ENCODE measurements around the gene MEGF10.

Gene MEGF10

GRCh38 chr5:127435821-127436220 lies 145.2 kb downstream of the MEGF10 start:
- H3K4me3 ChIP-seq (ENCODE audit: low read depth, low read length), result no peak overlapping the region

GRCh38 chr5:127439644-127440043 lies 149.0 kb downstream of the MEGF10 start:
- Histone ChIP-seq H3K27me3 (ENCODE audit: control insufficient read depth, insufficient read depth, low read length) (no peaks in the 10 kb centered on the region), H3K27ac (ENCODE audit: low read depth, low read length) (no peak overlapping the region), H3K9me3 (ENCODE audit: control insufficient read depth, insufficient read depth, low read depth, low read length) (no peaks in the 10 kb centered on the region)

More at GRCh38 chr5:127435821-127436220, 145.2 kb downstream of the MEGF10 start:
- Histone ChIP-seq H3K9me3 (ENCODE audit: control insufficient read depth, insufficient read depth, low read depth, low read length) (no peaks in the 10 kb centered on the region), H3K27me3 (ENCODE audit: control insufficient read depth, insufficient read depth, low read length) (no peaks in the 10 kb centered on the region), H3K4me1 (ENCODE audit: control insufficient read depth, insufficient read depth, low read length) (no peaks in the 10 kb centered on the region; the same call in 1 of the 2 replicates), H3K27ac (ENCODE audit: low read depth, low read length) (no peak overlapping the region), H3K36me3 (ENCODE audit: control insufficient read depth, insufficient read depth, low read length) (no peaks in the 10 kb centered on the region), H3K9ac (ENCODE audit: low read length) (no peak overlapping the region)

GRCh38 chr5:127440831-127441230 lies 150.2 kb downstream of the MEGF10 start:
- Histone ChIP-seq H3K27ac (ENCODE audit: low read depth, low read length) (no peak overlapping the region), H3K9ac (ENCODE audit: low read length) (no peak overlapping the region), H3K4me3 (ENCODE audit: low read depth, low read length) (no peak overlapping the region), H3K4me1 (ENCODE audit: control insufficient read depth, insufficient read depth, low read length) (no peaks in the 10 kb centered on the region; the same call in 1 of the 2 replicates), H3K36me3 (ENCODE audit: control insufficient read depth, insufficient read depth, low read length) (no peaks in the 10 kb centered on the region), H3K9me3 (ENCODE audit: control insufficient read depth, insufficient read depth, low read depth, low read length) (no peaks in the 10 kb centered on the region), H3K27me3 (ENCODE audit: control insufficient read depth, insufficient read depth, low read length) (no peaks in the 10 kb centered on the region)

More at GRCh38 chr5:127439644-127440043, 149.0 kb downstream of the MEGF10 start:
- no peaks in the 10 kb centered on the region for H3K36me3 ChIP-seq (ENCODE audit: control insufficient read depth, insufficient read depth, low read length)
- H3K9ac ChIP-seq (ENCODE audit: low read length), result no peak overlapping the region
- no peaks in the 10 kb centered on the region; the same call in 1 of the 2 replicates for H3K4me1 ChIP-seq (ENCODE audit: control insufficient read depth, insufficient read depth, low read length)
- H3K4me3 ChIP-seq (ENCODE audit: low read depth, low read length), result no peak overlapping the region

GRCh38 chr5:127441799-127442484 lies 151.3 kb downstream of the MEGF10 start:
- no peaks in the 10 kb centered on the region for H3K36me3 ChIP-seq (ENCODE audit: control insufficient read depth, insufficient read depth, low read length)
- H3K27ac ChIP-seq (ENCODE audit: low read depth, low read length), result no peak overlapping the region
- H3K9me3 ChIP-seq (ENCODE audit: control insufficient read depth, insufficient read depth, low read depth, low read length), result no peaks in the 10 kb centered on the region
- no peak overlapping the region for H3K4me3 ChIP-seq (ENCODE audit: low read depth, low read length)
- no peaks in the 10 kb centered on the region; the same call in 1 of the 2 replicates for H3K4me1 ChIP-seq (ENCODE audit: control insufficient read depth, insufficient read depth, low read length)
- H3K27me3 ChIP-seq (ENCODE audit: control insufficient read depth, insufficient read depth, low read length), result no peaks in the 10 kb centered on the region
- no peak overlapping the region for H3K9ac ChIP-seq (ENCODE audit: low read length)

- no peaks in the 10 kb centered on the region; the same call in 1 of the 2 replicates for H3K4me1 ChIP-seq (ENCODE audit: control insufficient read depth, insufficient read depth, low read length)
- H3K27ac ChIP-seq (ENCODE audit: low read depth, low read length), result no peak overlapping the region
- peaks cover 7% of the 10 kb centered on the region; the same call in 1 of the 2 replicates for H3K36me3 ChIP-seq (ENCODE audit: control insufficient read depth, insufficient read depth, low read length)
- no peaks in the 10 kb centered on the region for H3K9me3 ChIP-seq (ENCODE audit: control insufficient read depth, insufficient read depth, low read depth, low read length)
- H3K27me3 ChIP-seq (ENCODE audit: control insufficient read depth, insufficient read depth, low read length), result no peaks in the 10 kb centered on the region
- H3K4me3 ChIP-seq (ENCODE audit: low read depth, low read length), result no peak overlapping the region
- no peak overlapping the region for H3K9ac ChIP-seq (ENCODE audit: low read length)
Measured at GRCh38 chr5:127444171-127444570, 153.6 kb downstream of the MEGF10 start.

- H3K4me1 ChIP-seq (ENCODE audit: control insufficient read depth, insufficient read depth, low read length), result no peaks in the 10 kb centered on the region; the same call in 1 of the 2 replicates
- no peak overlapping the region for H3K9ac ChIP-seq (ENCODE audit: low read length)
- peaks cover 11% of the 10 kb centered on the region; the same call in 1 of the 2 replicates for H3K36me3 ChIP-seq (ENCODE audit: control insufficient read depth, insufficient read depth, low read length)
- no peak overlapping the region for H3K27ac ChIP-seq (ENCODE audit: low read depth, low read length)
- H3K27me3 ChIP-seq (ENCODE audit: control insufficient read depth, insufficient read depth, low read length), result no peaks in the 10 kb centered on the region
- no peak overlapping the region for H3K4me3 ChIP-seq (ENCODE audit: low read depth, low read length)
- H3K9me3 ChIP-seq (ENCODE audit: control insufficient read depth, insufficient read depth, low read depth, low read length), result no peaks in the 10 kb centered on the region
Measured at GRCh38 chr5:127445328-127445727, 154.7 kb downstream of the MEGF10 start.

- no peak overlapping the region for H3K9ac ChIP-seq (ENCODE audit: low read length)
- no peak overlapping the region for H3K27ac ChIP-seq (ENCODE audit: low read depth, low read length)
- H3K27me3 ChIP-seq (ENCODE audit: control insufficient read depth, insufficient read depth, low read length), result no peaks in the 10 kb centered on the region
- H3K36me3 ChIP-seq (ENCODE audit: control insufficient read depth, insufficient read depth, low read length), result peaks cover 11% of the 10 kb centered on the region; the same call in 1 of the 2 replicates
- H3K4me3 ChIP-seq (ENCODE audit: low read depth, low read length), result no peak overlapping the region
- no peaks in the 10 kb centered on the region for H3K4me1 ChIP-seq (ENCODE audit: control insufficient read depth, insufficient read depth, low read length)
- H3K9me3 ChIP-seq (ENCODE audit: control insufficient read depth, insufficient read depth, low read depth, low read length), result no peaks in the 10 kb centered on the region
Measured at GRCh38 chr5:127446626-127447025, 156.0 kb downstream of the MEGF10 start.

- Histone ChIP-seq H3K27me3 (ENCODE audit: control insufficient read depth, insufficient read depth, low read length) (no peaks in the 10 kb centered on the region), H3K4me3 (ENCODE audit: low read depth, low read length) (no peak overlapping the region), H3K9me3 (ENCODE audit: control insufficient read depth, insufficient read depth, low read depth, low read length) (no peaks in the 10 kb centered on the region), H3K27ac (ENCODE audit: low read depth, low read length) (no peak overlapping the region), H3K36me3 (ENCODE audit: control insufficient read depth, insufficient read depth, low read length) (peaks cover 11% of the 10 kb centered on the region; the same call in 1 of the 2 replicates), H3K9ac (ENCODE audit: low read length) (no peak overlapping the region), H3K4me1 (ENCODE audit: control insufficient read depth, insufficient read depth, low read length) (no peaks in the 10 kb centered on the region)
Measured at GRCh38 chr5:127447827-127448226, 157.2 kb downstream of the MEGF10 start.

- no peak overlapping the region for H3K4me3 ChIP-seq (ENCODE audit: low read depth, low read length)
- peaks cover 11% of the 10 kb centered on the region; the same call in 1 of the 2 replicates for H3K36me3 ChIP-seq (ENCODE audit: control insufficient read depth, insufficient read depth, low read length)
- no peaks in the 10 kb centered on the region for H3K9me3 ChIP-seq (ENCODE audit: control insufficient read depth, insufficient read depth, low read depth, low read length)
- H3K27me3 ChIP-seq (ENCODE audit: control insufficient read depth, insufficient read depth, low read length), result no peaks in the 10 kb centered on the region
- H3K9ac ChIP-seq (ENCODE audit: low read length), result no peak overlapping the region
- H3K27ac ChIP-seq (ENCODE audit: low read depth, low read length), result no peak overlapping the region
- H3K4me1 ChIP-seq (ENCODE audit: control insufficient read depth, insufficient read depth, low read length), result no peaks in the 10 kb centered on the region
Measured at GRCh38 chr5:127450046-127450445, 159.4 kb downstream of the MEGF10 start.

GRCh38 chr5:127451096-127451495 lies 160.5 kb downstream of the MEGF10 start:
- Histone ChIP-seq H3K4me1 (ENCODE audit: control insufficient read depth, insufficient read depth, low read length) (no peaks in the 10 kb centered on the region), H3K4me3 (ENCODE audit: low read depth, low read length) (no peak overlapping the region), H3K36me3 (ENCODE audit: control insufficient read depth, insufficient read depth, low read length) (peaks cover 11% of the 10 kb centered on the region; the same call in 1 of the 2 replicates), H3K27ac (ENCODE audit: low read depth, low read length) (no peak overlapping the region), H3K27me3 (ENCODE audit: control insufficient read depth, insufficient read depth, low read length) (no peaks in the 10 kb centered on the region), H3K9me3 (ENCODE audit: control insufficient read depth, insufficient read depth, low read depth, low read length) (no peaks in the 10 kb centered on the region), H3K9ac (ENCODE audit: low read length) (no peak overlapping the region)

- H3K9ac ChIP-seq (ENCODE audit: low read length), result no peak overlapping the region
- H3K4me3 ChIP-seq (ENCODE audit: low read depth, low read length), result no peak overlapping the region
- no peaks in the 10 kb centered on the region for H3K9me3 ChIP-seq (ENCODE audit: control insufficient read depth, insufficient read depth, low read depth, low read length)
- H3K27me3 ChIP-seq (ENCODE audit: control insufficient read depth, insufficient read depth, low read length), result no peaks in the 10 kb centered on the region
- no peak overlapping the region for H3K27ac ChIP-seq (ENCODE audit: low read depth, low read length)
- peaks cover 11% of the 10 kb centered on the region; the same call in 1 of the 2 replicates for H3K36me3 ChIP-seq (ENCODE audit: control insufficient read depth, insufficient read depth, low read length)
- no peaks in the 10 kb centered on the region for H3K4me1 ChIP-seq (ENCODE audit: control insufficient read depth, insufficient read depth, low read length)
Measured at GRCh38 chr5:127452626-127453025, 162.0 kb downstream of the MEGF10 start.

All from HUES6 (cell line).